WTC11 (cell line): ENCODE results near the gene ELFN2.

Source experiments
- CREM ChIP-seq: sonication (generic); formaldehyde crosslinking; IDR thresholded peaks from 2 replicates; pipeline ENCODE4 v1.8.1; 2022; ENCODE audit warnings: mild to moderate bottlenecking, missing genetic modification reagents, moderate library complexity
- ESRRA ChIP-seq: sonication (generic); formaldehyde crosslinking; IDR thresholded peaks from 2 replicates; pipeline ENCODE4 v1.8.1; 2022; ENCODE audit warnings: mild to moderate bottlenecking, missing genetic modification reagents, borderline replicate concordance
- IRF2 ChIP-seq: sonication (generic); formaldehyde crosslinking; IDR thresholded peaks from 2 replicates; pipeline ENCODE4 v1.8.0; 2022; ENCODE audit warnings: low read depth, missing genetic modification reagents, borderline replicate concordance
- KAT7 ChIP-seq: sonication (generic); formaldehyde crosslinking; IDR thresholded peaks from 2 replicates; pipeline ENCODE4 v1.8.1; 2023; ENCODE audit warnings: missing genetic modification reagents, mild to moderate bottlenecking, borderline replicate concordance
- NR2C2 ChIP-seq: sonication (generic); formaldehyde crosslinking; IDR thresholded peaks from 2 replicates; pipeline ENCODE4 v1.8.0; 2022; ENCODE audit warnings: mild to moderate bottlenecking, missing genetic modification reagents
- NR3C1 ChIP-seq: sonication (generic); formaldehyde crosslinking; conservative IDR thresholded peaks from 2 replicates; pipeline ENCODE4 v1.8.1; 2023; ENCODE audit warnings: low read depth, mild to moderate bottlenecking, missing genetic modification reagents
- SMAD4 ChIP-seq: sonication (generic); formaldehyde crosslinking; IDR thresholded peaks from 2 replicates; pipeline ENCODE4 v1.8.0; 2022; ENCODE audit warnings: mild to moderate bottlenecking, missing genetic modification reagents
- TF ChIP-seq, protein P1 (sequence below): fragments of 200-600 bp; IDR thresholded peaks from 2 replicates; pipeline ENCODE4 v1.8.0; 2022; ENCODE audit warnings: antibody characterized with exemption
- TF ChIP-seq, protein P2 (sequence below): sonication (generic); formaldehyde crosslinking; conservative IDR thresholded peaks from 2 replicates; pipeline ENCODE4 v1.8.1; 2022; ENCODE audit warnings: mild to moderate bottlenecking, missing genetic modification reagents
- TF ChIP-seq, protein P3 (sequence below): sonication (generic); formaldehyde crosslinking; IDR thresholded peaks from 2 replicates; pipeline ENCODE4 v1.8.0; 2022; ENCODE audit warnings: mild to moderate bottlenecking, missing genetic modification reagents

DNA sequence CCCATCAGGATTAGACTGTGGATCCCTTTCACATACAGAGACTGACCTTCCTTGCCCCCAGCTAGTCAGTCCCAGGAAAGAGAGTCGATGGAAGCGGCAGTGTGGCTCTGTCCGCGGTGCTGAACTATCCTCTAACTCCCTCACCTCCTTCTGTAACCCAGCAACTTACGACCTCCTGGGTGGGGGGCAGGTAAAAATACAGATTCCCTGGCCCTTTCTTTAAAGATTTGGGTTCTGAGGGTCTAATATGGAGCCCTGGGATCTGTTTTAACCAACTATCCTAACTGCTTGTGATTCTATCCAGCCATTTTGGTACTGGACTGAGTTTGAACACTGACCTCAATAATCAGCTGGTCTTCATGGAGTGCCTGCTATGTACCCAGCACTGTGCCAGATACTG lies 35.7 kb upstream of the ELFN2 start:
- TF ChIP-seq, protein P1, sequence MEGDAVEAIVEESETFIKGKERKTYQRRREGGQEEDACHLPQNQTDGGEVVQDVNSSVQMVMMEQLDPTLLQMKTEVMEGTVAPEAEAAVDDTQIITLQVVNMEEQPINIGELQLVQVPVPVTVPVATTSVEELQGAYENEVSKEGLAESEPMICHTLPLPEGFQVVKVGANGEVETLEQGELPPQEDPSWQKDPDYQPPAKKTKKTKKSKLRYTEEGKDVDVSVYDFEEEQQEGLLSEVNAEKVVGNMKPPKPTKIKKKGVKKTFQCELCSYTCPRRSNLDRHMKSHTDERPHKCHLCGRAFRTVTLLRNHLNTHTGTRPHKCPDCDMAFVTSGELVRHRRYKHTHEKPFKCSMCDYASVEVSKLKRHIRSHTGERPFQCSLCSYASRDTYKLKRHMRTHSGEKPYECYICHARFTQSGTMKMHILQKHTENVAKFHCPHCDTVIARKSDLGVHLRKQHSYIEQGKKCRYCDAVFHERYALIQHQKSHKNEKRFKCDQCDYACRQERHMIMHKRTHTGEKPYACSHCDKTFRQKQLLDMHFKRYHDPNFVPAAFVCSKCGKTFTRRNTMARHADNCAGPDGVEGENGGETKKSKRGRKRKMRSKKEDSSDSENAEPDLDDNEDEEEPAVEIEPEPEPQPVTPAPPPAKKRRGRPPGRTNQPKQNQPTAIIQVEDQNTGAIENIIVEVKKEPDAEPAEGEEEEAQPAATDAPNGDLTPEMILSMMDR, result no peak
- TF ChIP-seq, protein P2, sequence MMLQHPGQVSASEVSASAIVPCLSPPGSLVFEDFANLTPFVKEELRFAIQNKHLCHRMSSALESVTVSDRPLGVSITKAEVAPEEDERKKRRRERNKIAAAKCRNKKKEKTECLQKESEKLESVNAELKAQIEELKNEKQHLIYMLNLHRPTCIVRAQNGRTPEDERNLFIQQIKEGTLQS (CRISPR knock-in tag), result no peak
- TF ChIP-seq NR2C2 (no peak), SMAD4 (no peak), CREM (CRISPR knock-in tag) (0 out of 2 replicates have a peak, but pooled peaks have one; percentile 37), KAT7 (CRISPR knock-in tag) (no peak), ESRRA (CRISPR knock-in tag) (no peak), IRF2 (no peak), NR3C1 (CRISPR knock-in tag) (no peak)
- TF ChIP-seq, protein P3, sequence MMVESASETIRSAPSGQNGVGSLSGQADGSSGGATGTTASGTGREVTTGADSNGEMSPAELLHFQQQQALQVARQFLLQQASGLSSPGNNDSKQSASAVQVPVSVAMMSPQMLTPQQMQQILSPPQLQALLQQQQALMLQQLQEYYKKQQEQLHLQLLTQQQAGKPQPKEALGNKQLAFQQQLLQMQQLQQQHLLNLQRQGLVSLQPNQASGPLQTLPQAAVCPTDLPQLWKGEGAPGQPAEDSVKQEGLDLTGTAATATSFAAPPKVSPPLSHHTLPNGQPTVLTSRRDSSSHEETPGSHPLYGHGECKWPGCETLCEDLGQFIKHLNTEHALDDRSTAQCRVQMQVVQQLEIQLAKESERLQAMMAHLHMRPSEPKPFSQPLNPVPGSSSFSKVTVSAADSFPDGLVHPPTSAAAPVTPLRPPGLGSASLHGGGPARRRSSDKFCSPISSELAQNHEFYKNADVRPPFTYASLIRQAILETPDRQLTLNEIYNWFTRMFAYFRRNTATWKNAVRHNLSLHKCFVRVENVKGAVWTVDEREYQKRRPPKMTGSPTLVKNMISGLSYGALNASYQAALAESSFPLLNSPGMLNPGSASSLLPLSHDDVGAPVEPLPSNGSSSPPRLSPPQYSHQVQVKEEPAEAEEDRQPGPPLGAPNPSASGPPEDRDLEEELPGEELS, result no peak
